Smooth muscle cell (in vitro differentiated cells): ENCODE data around the gene SLC9A3. TPM values are rescaled to one million over a fixed set of nuclear protein-coding genes. Genes with fewer than 3 reads are reported as not detected.

ENCODE experiments used
- DNase-seq: peaks from one replicate; lab custom pipeline; 2025; ENCODE audit not compliant: unreplicated experiment; lab: John Stamatoyannopoulos, UW
- H2AFZ ChIP-seq: fragments of 200-600 bp; sonication (generic); 2 replicates; pipeline ENCODE4 v1.6.0; 2016; ENCODE audit warnings: antibody characterized with exemption, low read depth, mild to moderate bottlenecking
- H3F3A ChIP-seq: fragments of 200-600 bp; sonication (generic); 2 replicates; pipeline ENCODE4 v1.6.0; 2017; ENCODE audit warnings: antibody characterized with exemption, low read depth
- H3K27ac ChIP-seq: fragments of 200-600 bp; sonication (generic); 2 replicates; pipeline ENCODE4 v1.5.1; 2016; ENCODE audit warnings: low read depth, mild to moderate bottlenecking
- H3K27me3 ChIP-seq: fragments of 200-600 bp; sonication (generic); 2 replicates; pipeline ENCODE4 v1.6.1; 2016; ENCODE audit warnings: low read depth, mild to moderate bottlenecking
- H3K36me3 ChIP-seq: fragments of 200-600 bp; sonication (generic); 2 replicates; pipeline ENCODE4 v1.5.1; 2016; ENCODE audit warnings: low read depth
- H3K4me1 ChIP-seq: fragments of 200-600 bp; sonication (generic); 2 replicates; pipeline ENCODE4 v1.5.1; 2016; ENCODE audit warnings: low read depth
- H3K4me2 ChIP-seq: fragments of 200-600 bp; sonication (generic); 2 replicates; pipeline ENCODE4 v1.6.0; 2016; ENCODE audit warnings: mild to moderate bottlenecking
- H3K4me3 ChIP-seq: fragments of 200-600 bp; sonication (generic); 2 replicates; pipeline ENCODE4 v1.5.1; 2016; ENCODE audit warnings: mild to moderate bottlenecking
- H3K79me2 ChIP-seq: fragments of 200-600 bp; sonication (generic); 2 replicates; pipeline ENCODE4 v1.6.0; 2016; ENCODE audit warnings: low read depth, mild to moderate bottlenecking
- H3K9ac ChIP-seq: fragments of 200-600 bp; sonication (generic); 2 replicates; pipeline ENCODE4 v1.6.0; 2016; ENCODE audit warnings: low read depth
- H3K9me3 ChIP-seq: fragments of 200-600 bp; sonication (generic); replicated peaks from 2 replicates; pipeline ENCODE4 v1.5.1; 2016; ENCODE audit warnings: low read depth
- H4K20me1 ChIP-seq: fragments of 200-600 bp; sonication (generic); 2 replicates; pipeline ENCODE4 v1.6.0; 2016; ENCODE audit warnings: low read depth
- WGBS: methylation state at CpG from one replicate; pipeline ENCODE4 v1.1.7; 2016; ENCODE audit warnings: low lambda C conversion rate; 5-methylcytosine and 5-hydroxymethylcytosine counted together
- polyA plus RNA-seq: library from polyadenylated mRNA; unstranded; fragments of >200 nt; fragmentation: Nextera tagmentation; extraction: Ambion mirVana; gene quantifications from 2 replicates; pipeline ENCODE4 v1.2.1, GENCODE V29; 2016
- total RNA-seq: library from RNA; depleted of rRNA; stranded (reverse); fragments of >200 nt; gene quantifications from 2 replicates; pipeline ENCODE4 v1.2.3, GENCODE V29; 2014
- TF ChIP-seq, protein P1 (sequence below): fragments of 200-600 bp; sonication (generic); IDR thresholded peaks from 2 replicates; pipeline ENCODE4 v1.5.1; 2017; ENCODE audit warnings: borderline replicate concordance, mild to moderate bottlenecking, antibody characterized with exemption; ENCODE audit not compliant: insufficient read depth, poor library complexity, severe bottlenecking

The SLC9A3 gene
- total and polyA plus RNA-seq, 2 experiments from 2014 or later: 1.1 to 1.8 TPM

DNA sequence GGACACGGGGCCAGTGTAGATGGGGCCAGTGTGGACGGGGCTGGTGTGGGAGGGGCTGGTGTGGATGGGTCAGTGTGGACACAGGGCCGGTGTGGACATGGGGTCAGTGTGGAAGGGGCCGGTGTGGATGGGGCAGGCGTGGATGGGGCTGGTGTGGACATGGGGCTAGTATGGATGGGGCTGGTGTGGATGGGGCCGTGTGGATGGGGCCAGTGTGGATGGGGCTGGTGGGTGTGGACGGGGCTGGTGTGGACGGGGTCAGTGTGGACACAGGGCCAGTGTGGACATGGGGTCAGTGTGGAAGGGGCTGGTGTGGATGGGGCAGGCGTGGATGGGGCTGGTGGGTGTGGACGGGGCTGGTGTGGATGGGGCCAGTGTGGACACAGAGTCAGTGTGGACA lies 23.8 kb downstream of the SLC9A3 start:
- Histone ChIP-seq H3K9ac (no peak overlapping the region), H3K27ac (no peak overlapping the region), H3K4me1 (no peaks in the 10 kb centered on the region), H3K36me3 (no peaks in the 10 kb centered on the region), H3F3A (no peaks in the 10 kb centered on the region), H3K79me2 (no peaks in the 10 kb centered on the region), H2AFZ (no peak overlapping the region), H3K4me2 (no peak overlapping the region), H3K27me3 (peaks cover 40% of the 10 kb centered on the region), H4K20me1 (no peaks in the 10 kb centered on the region), H3K4me3 (no peak overlapping the region), H3K9me3 (no peaks in the 10 kb centered on the region)
- 85% methylated on average over 3 of the region's 10 CpGs for WGBS
- DNase-seq: no peak
- TF ChIP-seq, protein P1, sequence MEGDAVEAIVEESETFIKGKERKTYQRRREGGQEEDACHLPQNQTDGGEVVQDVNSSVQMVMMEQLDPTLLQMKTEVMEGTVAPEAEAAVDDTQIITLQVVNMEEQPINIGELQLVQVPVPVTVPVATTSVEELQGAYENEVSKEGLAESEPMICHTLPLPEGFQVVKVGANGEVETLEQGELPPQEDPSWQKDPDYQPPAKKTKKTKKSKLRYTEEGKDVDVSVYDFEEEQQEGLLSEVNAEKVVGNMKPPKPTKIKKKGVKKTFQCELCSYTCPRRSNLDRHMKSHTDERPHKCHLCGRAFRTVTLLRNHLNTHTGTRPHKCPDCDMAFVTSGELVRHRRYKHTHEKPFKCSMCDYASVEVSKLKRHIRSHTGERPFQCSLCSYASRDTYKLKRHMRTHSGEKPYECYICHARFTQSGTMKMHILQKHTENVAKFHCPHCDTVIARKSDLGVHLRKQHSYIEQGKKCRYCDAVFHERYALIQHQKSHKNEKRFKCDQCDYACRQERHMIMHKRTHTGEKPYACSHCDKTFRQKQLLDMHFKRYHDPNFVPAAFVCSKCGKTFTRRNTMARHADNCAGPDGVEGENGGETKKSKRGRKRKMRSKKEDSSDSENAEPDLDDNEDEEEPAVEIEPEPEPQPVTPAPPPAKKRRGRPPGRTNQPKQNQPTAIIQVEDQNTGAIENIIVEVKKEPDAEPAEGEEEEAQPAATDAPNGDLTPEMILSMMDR: no peak

DNA sequence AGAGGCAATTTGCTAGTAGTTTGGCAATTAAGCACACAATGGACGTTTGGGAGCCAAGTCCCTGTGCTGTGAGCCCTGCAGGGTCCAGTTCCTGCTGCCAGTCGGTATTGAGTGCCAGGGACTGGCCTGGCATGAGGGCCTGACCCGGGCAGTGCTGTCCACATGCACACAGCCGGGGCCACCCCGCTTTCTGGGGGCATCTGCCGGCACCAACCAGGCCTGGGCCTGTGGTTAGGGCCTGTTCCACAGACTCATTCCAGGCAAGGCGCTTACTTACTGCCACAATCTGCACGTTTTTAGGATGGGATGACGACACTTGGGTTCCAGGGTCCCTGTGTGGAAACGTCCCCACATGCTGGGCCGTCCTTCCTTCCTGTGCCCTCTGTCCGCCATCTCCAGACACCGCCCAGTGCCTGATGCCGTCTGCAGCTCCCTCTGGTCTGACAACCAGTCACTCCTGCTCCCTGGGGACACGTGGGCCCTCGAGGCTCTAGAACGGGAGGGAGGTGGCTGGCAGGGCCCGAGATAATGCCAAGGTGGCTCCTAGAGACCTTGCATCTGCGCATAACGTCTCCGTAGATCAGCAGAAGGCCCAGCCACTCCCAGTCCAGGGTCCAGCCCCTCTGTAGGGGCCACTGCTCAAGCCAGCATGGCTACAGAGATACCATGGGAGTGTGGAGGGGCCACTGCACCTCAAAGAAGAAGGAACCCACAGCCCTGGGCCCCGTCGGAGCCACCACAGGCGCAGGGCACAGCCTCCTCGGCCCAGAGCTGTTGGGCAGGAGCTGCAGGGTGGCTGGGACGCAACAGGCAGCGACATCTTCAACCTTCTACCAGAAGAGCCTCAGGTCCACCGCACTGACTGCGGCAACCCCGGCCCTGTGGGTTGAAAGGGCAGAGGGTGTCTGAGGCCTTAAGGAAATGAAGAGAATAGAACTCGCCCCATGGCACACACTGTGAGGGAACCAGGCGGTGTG lies 24.7 kb downstream of the SLC9A3 start:
- TF ChIP-seq, protein P1: no peak
- no peak for DNase-seq
- Histone ChIP-seq H2AFZ (no peak overlapping the region), H3K27ac (no peak overlapping the region), H4K20me1 (no peaks in the 10 kb centered on the region), H3F3A (no peaks in the 10 kb centered on the region), H3K36me3 (no peaks in the 10 kb centered on the region), H3K79me2 (no peaks in the 10 kb centered on the region), H3K9ac (no peak overlapping the region), H3K4me1 (no peaks in the 10 kb centered on the region), H3K9me3 (no peaks in the 10 kb centered on the region), H3K27me3 (peaks cover 47% of the 10 kb centered on the region), H3K4me2 (no peak overlapping the region), H3K4me3 (no peak overlapping the region)
- 94% methylated on average over 32 of the region's 32 CpGs for WGBS

DNA sequence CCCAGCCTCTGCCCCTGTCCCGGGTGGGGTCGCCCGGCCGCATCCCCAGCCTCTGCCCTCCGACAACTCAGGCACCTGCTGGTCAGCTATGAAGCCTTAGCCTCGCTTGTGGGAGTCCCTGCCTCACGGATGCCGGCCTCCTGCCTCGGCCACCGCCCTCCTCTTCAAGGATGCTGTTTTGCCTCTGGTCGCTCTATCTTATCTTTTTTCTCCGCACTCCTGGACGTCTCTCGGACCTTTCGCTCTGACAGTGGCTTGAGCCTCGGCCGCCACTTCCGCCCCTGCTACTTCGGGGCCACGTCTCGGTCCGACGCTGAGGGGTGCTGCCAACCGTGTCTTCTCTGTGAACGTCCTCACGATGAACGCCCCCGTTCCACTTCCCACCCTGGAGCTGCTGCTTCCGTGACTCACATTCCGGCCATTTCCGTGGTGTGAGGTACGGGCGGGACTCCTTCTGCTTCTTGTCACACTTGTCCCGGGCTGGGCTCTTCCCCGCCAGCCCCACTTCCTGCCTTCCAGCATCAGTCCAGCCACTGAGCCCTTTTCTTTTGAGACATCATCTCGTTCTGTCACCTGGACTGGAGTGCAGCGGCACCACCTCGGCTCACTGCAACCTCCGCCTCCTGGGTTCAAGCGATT lies 26.3 kb downstream of the SLC9A3 start:
- TF ChIP-seq, protein P1: no peak
- no peaks in the 10 kb centered on the region for H3F3A ChIP-seq
- H3K9me3 ChIP-seq: no peaks in the 10 kb centered on the region
- no peak overlapping the region for H3K4me3 ChIP-seq
- H3K79me2 ChIP-seq: no peaks in the 10 kb centered on the region
- H3K27me3 ChIP-seq: peaks cover 56% of the 10 kb centered on the region
- H3K9ac ChIP-seq: no peak overlapping the region
- WGBS: 80% methylated on average over 35 of the region's 40 CpGs
- no peaks in the 10 kb centered on the region for H4K20me1 ChIP-seq
- no peaks in the 10 kb centered on the region for H3K36me3 ChIP-seq
- H3K4me2 ChIP-seq: no peak overlapping the region
- DNase-seq: no peak
- H3K27ac ChIP-seq: no peak overlapping the region
- no peaks in the 10 kb centered on the region for H3K4me1 ChIP-seq
- H2AFZ ChIP-seq: no peak overlapping the region
